Keratinocyte (primary cell): ENCODE data around the gene IRF2BP2. TPM values are rescaled to one million over a fixed set of nuclear protein-coding genes. Genes with fewer than 3 reads are reported as not detected.

Experiments used
- DNase-seq: peaks from one replicate; pipeline ENCODE4 v3.0.0-alpha.2; 2011; ENCODE audit warnings: low read depth, missing footprints, low spot score
- FAIRE-seq: peaks from 2 replicates; lab custom pipeline; 2011; peaks lifted over from hg19 to GRCh38; lab: Jason Lieb, UNC
- H2AFZ ChIP-seq: 2 replicates; pipeline ENCODE4 v1.6.0; 2012; ENCODE audit warnings: low read length, control low read depth, inconsistent platforms; ENCODE audit not compliant: control insufficient read depth
- H3K27ac ChIP-seq: 2 replicates; pipeline ENCODE4 v1.5.1; 2011; ENCODE audit warnings: low read length; ENCODE audit not compliant: control insufficient read depth, insufficient read depth
- H3K27me3 ChIP-seq: 3 replicates; pipeline ENCODE4 v1.6.0; 2011; ENCODE audit warnings: low read length; ENCODE audit not compliant: control insufficient read depth, insufficient read depth; ENCODE audit errors: extremely low read depth
- H3K36me3 ChIP-seq, 2 experiments: 2 replicates in 1 of 2; 3 replicates in 1 of 2; pipeline ENCODE4 v1.5.1; 2011; ENCODE audit warnings: low read length in 2 of 2, mild to moderate bottlenecking in 1 of 2; ENCODE audit not compliant: control insufficient read depth in 2 of 2, insufficient read depth in 2 of 2; ENCODE audit errors: extremely low read depth in 1 of 2
- H3K4me1 ChIP-seq: 3 replicates; pipeline ENCODE4 v1.5.1; 2011; ENCODE audit warnings: low read length; ENCODE audit not compliant: control insufficient read depth, insufficient read depth; ENCODE audit errors: extremely low read depth
- H3K4me2 ChIP-seq: 3 replicates; pipeline ENCODE4 v1.6.0; 2011; ENCODE audit warnings: low read depth, low read length; ENCODE audit not compliant: control insufficient read depth, insufficient read depth; ENCODE audit errors: extremely low read depth
- H3K4me3 ChIP-seq, 3 experiments: fragments of 200-600 bp in 1 of 3; sonication (generic) in 1 of 3; 2 replicates in 2 of 3; 3 replicates in 1 of 3; pipeline ENCODE4 v1.5.1; 2011 to 2016; ENCODE audit warnings: low read length in 3 of 3, mild to moderate bottlenecking in 3 of 3, control low read depth in 2 of 3, inconsistent platforms in 1 of 3, low read depth in 1 of 3, mixed read lengths in 1 of 3, mixed run types in 1 of 3, moderate library complexity in 1 of 3; ENCODE audit not compliant: control insufficient read depth in 2 of 3, insufficient read depth in 2 of 3; ENCODE audit errors: extremely low read depth in 1 of 3
- H3K79me2 ChIP-seq: 2 replicates; pipeline ENCODE4 v1.6.0; 2012; ENCODE audit warnings: low read length; ENCODE audit not compliant: control insufficient read depth, insufficient read depth
- H3K9ac ChIP-seq: 3 replicates; pipeline ENCODE4 v1.6.0; 2011; ENCODE audit warnings: low read length; ENCODE audit not compliant: control insufficient read depth, insufficient read depth; ENCODE audit errors: extremely low read depth
- H3K9me1 ChIP-seq: 3 replicates; pipeline ENCODE4 v1.6.0; 2011; ENCODE audit warnings: low read length; ENCODE audit not compliant: control insufficient read depth, insufficient read depth; ENCODE audit errors: extremely low read depth
- H3K9me3 ChIP-seq: 2 replicates; pipeline ENCODE4 v1.5.1; 2012; ENCODE audit warnings: low read depth, low read length; ENCODE audit not compliant: control insufficient read depth
- H4K20me1 ChIP-seq: 3 replicates; pipeline ENCODE4 v1.6.0; 2011; ENCODE audit warnings: low read length; ENCODE audit not compliant: control insufficient read depth, insufficient read depth; ENCODE audit errors: extremely low read depth
- EZH2 ChIP-seq: IDR thresholded peaks from one replicate; pipeline ENCODE4 v1.6.1; 2012; ENCODE audit warnings: inconsistent platforms, mild to moderate bottlenecking, low read length, moderate library complexity
- dilution Hi-C: fragments of 300-500 bp; cut with MboI; formaldehyde crosslinking; loops from one replicate; pipeline ENCODE4 v1.7.0; 2020; ENCODE audit warnings: low sequenced_read_pairs; ENCODE audit not compliant: extremely low pct_ligation_motif_present
- polyA plus RNA-seq, 5 experiments: library from polyadenylated mRNA; depleted of rRNA in 3 of 5; stranded (reverse) in 3 of 5; stranded (forward) in 1 of 5; unstranded in 1 of 5; fragments of >200 nt; gene quantifications; 1 replicate in 1 of 5; 2 replicates in 3 of 5; 3 replicates in 1 of 5; pipeline versions ENCODE4 v1.2.1 to v1.2.3, GENCODE V29; 2011 to 2012; ENCODE audit warnings: missing spikeins in 2 of 5, low read depth in 1 of 5, low replicate concordance in 1 of 5
- TF ChIP-seq, protein P1 (sequence below), 3 experiments: IDR thresholded peaks in 1 of 3; conservative IDR thresholded peaks in 1 of 3; optimal IDR thresholded peaks in 1 of 3; 2 replicates in 2 of 3; 3 replicates in 1 of 3; pipeline versions ENCODE3 to v1.5.1; 2011; ENCODE audit warnings: low read length in 3 of 3, mild to moderate bottlenecking in 3 of 3, moderate library complexity in 2 of 3, control low read depth in 1 of 3, inconsistent platforms in 1 of 3; ENCODE audit not compliant: insufficient read depth in 2 of 3; ENCODE audit errors: extremely low read depth in 1 of 3

Gene IRF2BP2
- polyA plus RNA-seq, 1 donor (not counting 4 experiments of a cell fraction or from before 2014, with no cell fraction given), result 29.9 TPM

GRCh38 chr1:234621127-234621468 lies 11.1 kb upstream of the IRF2BP2 start:
- no peaks in the 10 kb centered on the region for H3K9me1 ChIP-seq
- TF ChIP-seq EZH2, result no peak
- TF ChIP-seq, protein P1, sequence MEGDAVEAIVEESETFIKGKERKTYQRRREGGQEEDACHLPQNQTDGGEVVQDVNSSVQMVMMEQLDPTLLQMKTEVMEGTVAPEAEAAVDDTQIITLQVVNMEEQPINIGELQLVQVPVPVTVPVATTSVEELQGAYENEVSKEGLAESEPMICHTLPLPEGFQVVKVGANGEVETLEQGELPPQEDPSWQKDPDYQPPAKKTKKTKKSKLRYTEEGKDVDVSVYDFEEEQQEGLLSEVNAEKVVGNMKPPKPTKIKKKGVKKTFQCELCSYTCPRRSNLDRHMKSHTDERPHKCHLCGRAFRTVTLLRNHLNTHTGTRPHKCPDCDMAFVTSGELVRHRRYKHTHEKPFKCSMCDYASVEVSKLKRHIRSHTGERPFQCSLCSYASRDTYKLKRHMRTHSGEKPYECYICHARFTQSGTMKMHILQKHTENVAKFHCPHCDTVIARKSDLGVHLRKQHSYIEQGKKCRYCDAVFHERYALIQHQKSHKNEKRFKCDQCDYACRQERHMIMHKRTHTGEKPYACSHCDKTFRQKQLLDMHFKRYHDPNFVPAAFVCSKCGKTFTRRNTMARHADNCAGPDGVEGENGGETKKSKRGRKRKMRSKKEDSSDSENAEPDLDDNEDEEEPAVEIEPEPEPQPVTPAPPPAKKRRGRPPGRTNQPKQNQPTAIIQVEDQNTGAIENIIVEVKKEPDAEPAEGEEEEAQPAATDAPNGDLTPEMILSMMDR (optimal IDR thresholded peaks at IDR 0.05 in 1 of 3, IDR thresholded peaks at IDR 0.05 in 1 of 3, conservative IDR thresholded peaks at IDR 0.05 in 1 of 3; ENCODE audit: extremely low read depth in 1 of 3, insufficient read depth in 2 of 3, low read length in 3 of 3), result no peak
- H2AFZ ChIP-seq, result no peak overlapping the region
- H4K20me1 ChIP-seq, result no peaks in the 10 kb centered on the region
- H3K9ac ChIP-seq, result no peak overlapping the region
- H3K36me3 ChIP-seq, result no peaks in the 10 kb centered on the region
- peaks cover 33% of the 10 kb centered on the region for H3K4me1 ChIP-seq
- dilution Hi-C loops, result no loop called here
- FAIRE-seq (no peak), DNase-seq (no peak)
- H3K27me3 ChIP-seq, result no peaks in the 10 kb centered on the region
- no peak overlapping the region for H3K4me2 ChIP-seq
- no peaks in the 10 kb centered on the region for H3K79me2 ChIP-seq
- H3K4me3 ChIP-seq, result no peak overlapping the region
- H3K27ac ChIP-seq, result no peak overlapping the region
- no peaks in the 10 kb centered on the region for H3K9me3 ChIP-seq

- Histone ChIP-seq H2AFZ (no peak overlapping the region), H3K36me3 (no peaks in the 10 kb centered on the region), H3K79me2 (no peaks in the 10 kb centered on the region), H3K27me3 (no peaks in the 10 kb centered on the region), H3K9me3 (no peaks in the 10 kb centered on the region), H4K20me1 (no peaks in the 10 kb centered on the region), H3K4me3 (no peak overlapping the region), H3K4me2 (no peak overlapping the region), H3K9me1 (no peaks in the 10 kb centered on the region), H3K4me1 (peaks cover 33% of the 10 kb centered on the region), H3K27ac (no peak overlapping the region), H3K9ac (no peak overlapping the region)
- DNase-seq (no peak), FAIRE-seq (no peak)
- dilution Hi-C loops, result no loop called here
- TF ChIP-seq, protein P1 (optimal IDR thresholded peaks at IDR 0.05 in 1 of 3, IDR thresholded peaks at IDR 0.05 in 1 of 3, conservative IDR thresholded peaks at IDR 0.05 in 1 of 3; ENCODE audit: extremely low read depth in 1 of 3, insufficient read depth in 2 of 3, low read length in 3 of 3), result no peak
- no peak for TF ChIP-seq EZH2
These were observed 10.5 kb upstream of the IRF2BP2 start for GRCh38 chr1:234620272-234621126.
